Ovary (tissue), 3 donors: ENCODE results near the gene CYP4F11.
"Not testable (repeated sequence)": the region's sequence is repeated elsewhere in the genome, so short reads cannot be mapped to it uniquely, and the experiment has no call there.

ENCODE experiments used
- CTCF ChIP-seq, 3 donors: fragments of 450-650 bp in 2 of 3; fragments of 200-600 bp in 1 of 3; IDR thresholded peaks; one replicate each; pipeline versions ENCODE4 v1.5.1 to v1.8.0; 2016 to 2022; ENCODE audit warnings: antibody characterized with exemption in 3 of 3, mild to moderate bottlenecking in 1 of 3
- EP300 ChIP-seq: sonication (generic); formaldehyde crosslinking; IDR thresholded peaks from one replicate; pipeline ENCODE4 v1.6.1; 2017; ENCODE audit warnings: antibody characterized with exemption
- POLR2A ChIP-seq: fragments of 450-650 bp; IDR thresholded peaks from one replicate; pipeline ENCODE4 v1.6.1; 2017; ENCODE audit warnings: antibody characterized with exemption, mild to moderate bottlenecking, moderate library complexity
- donor health status: DM: no; HTN: no; CAD: no.

GRCh38 chr19:15883329-15883728 is 51.0 kb downstream of the CYP4F11 start:
- TF ChIP-seq CTCF (IDR thresholded peaks at IDR 0.05); POLR2A; EP300: not testable (repeated sequence)
